ENCODE results near the gene CD300LF.

- TF ChIP-seq PRDM10 (IDR thresholded peaks at IDR 0.05; ENCODE audit: partially characterized antibody) (no peak), PPARD (CRISPR knock-in tag; IDR thresholded peaks at IDR 0.05) (no peak), CTCF (IDR thresholded peaks at IDR 0.05 in 2 of 3, conservative IDR thresholded peaks at IDR 0.05 in 1 of 3; ENCODE audit: insufficient read depth in 2 of 3, low read depth in 1 of 3, low read length in 3 of 3) (no peak), TFAM (CRISPR knock-in tag; conservative IDR thresholded peaks at IDR 0.05) (no peak), MAFK (IDR thresholded peaks at IDR 0.05; ENCODE audit: low read length) (no peak), JUND (IDR thresholded peaks at IDR 0.05; ENCODE audit: borderline replicate concordance, low read depth, low read length) (no peak), JUND (tag; IDR thresholded peaks at IDR 0.05; ENCODE audit: borderline replicate concordance, low read depth, low read length) (no peak), NONO (IDR thresholded peaks at IDR 0.05; ENCODE audit: low read depth in 2 of 2, low read length in 1 of 2) (no peak), ZNF143 (CRISPR knock-in tag; IDR thresholded peaks at IDR 0.05) (no peak), RBM39 (optimal IDR thresholded peaks at IDR 0.05; ENCODE audit: low read depth, low read length) (no peak), RAD51 (IDR thresholded peaks at IDR 0.05; ENCODE audit: borderline replicate concordance, low read depth) (no peak)
Observed at GRCh38 chr17:74745548-74746177, 32.9 kb upstream of the CD300LF start.

Measured in K562 (cell line).